GM12865 (cell line): ENCODE data around the gene DOCK1.

Experiments
- DNase-seq: peaks from one replicate; pipeline ENCODE4 v3.0.0; 2010; ENCODE audit warnings: low read depth
- H3K4me3 ChIP-seq: 2 replicates; pipeline ENCODE4 v1.5.1; 2011; ENCODE audit warnings: mild to moderate bottlenecking, low read depth, low read length, control low read depth
- CTCF ChIP-seq: IDR thresholded peaks from 2 replicates; pipeline ENCODE4 v1.5.1; 2011; ENCODE audit warnings: low read length, control low read depth, low read depth, inconsistent platforms; ENCODE audit not compliant: insufficient read depth; ENCODE audit errors: missing control alignments

DOCK1 gene

GRCh38 chr10:127090138-127090537 lies 184.9 kb downstream of the DOCK1 start:
- DNase-seq: no peak
- TF ChIP-seq CTCF: no peak
- H3K4me3 ChIP-seq: no peak overlapping the region

DNA sequence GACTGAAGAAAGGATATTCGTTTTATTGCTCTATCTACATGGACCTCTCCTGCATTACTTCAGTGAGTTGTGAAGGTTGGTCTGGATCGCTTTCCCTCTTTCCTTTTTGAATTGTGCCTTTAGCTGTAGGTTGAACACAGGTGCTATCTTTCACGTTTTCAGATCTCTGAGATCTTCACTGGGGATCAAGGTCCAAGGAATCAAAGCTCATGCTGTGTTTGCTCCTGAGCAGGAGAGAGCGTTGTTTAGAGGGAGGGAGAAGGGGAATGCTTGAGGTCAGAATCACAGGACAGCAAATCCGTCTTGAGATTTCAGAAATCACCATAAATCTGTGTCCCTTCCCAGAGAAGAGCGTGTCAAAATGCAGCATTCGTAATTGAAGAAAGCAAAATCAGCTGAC lies 186.1 kb downstream of the DOCK1 start:
- H3K4me3 ChIP-seq: no peak overlapping the region
- no peak for TF ChIP-seq CTCF
- DNase-seq: no peak

- TF ChIP-seq CTCF: no peak
- H3K4me3 ChIP-seq: no peak overlapping the region
- no peak for DNase-seq
Measured at GRCh38 chr10:127092916-127093315, 187.7 kb downstream of the DOCK1 start.

DNA sequence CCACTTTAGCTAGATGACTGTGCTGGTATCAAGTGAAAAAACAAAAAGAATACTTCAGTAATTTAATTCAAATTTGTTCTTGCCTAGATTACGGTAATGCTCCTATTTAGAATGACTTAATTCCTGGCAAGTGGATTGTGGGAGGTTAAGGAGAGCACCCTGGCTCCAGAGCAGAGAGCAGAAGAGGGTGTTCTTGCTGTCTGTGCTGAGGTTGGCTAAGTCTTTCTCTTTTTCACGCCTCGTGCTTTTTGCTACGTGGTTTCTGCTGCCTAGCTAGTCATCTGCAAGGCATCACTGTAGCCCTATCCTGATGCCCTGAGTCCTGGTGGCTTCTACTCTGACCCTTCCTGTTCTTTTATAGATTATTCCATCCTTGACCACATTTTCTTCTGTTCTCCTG lies 189.8 kb downstream of the DOCK1 start:
- H3K4me3 ChIP-seq: no peak overlapping the region
- TF ChIP-seq CTCF: no peak
- no peak for DNase-seq

DNA sequence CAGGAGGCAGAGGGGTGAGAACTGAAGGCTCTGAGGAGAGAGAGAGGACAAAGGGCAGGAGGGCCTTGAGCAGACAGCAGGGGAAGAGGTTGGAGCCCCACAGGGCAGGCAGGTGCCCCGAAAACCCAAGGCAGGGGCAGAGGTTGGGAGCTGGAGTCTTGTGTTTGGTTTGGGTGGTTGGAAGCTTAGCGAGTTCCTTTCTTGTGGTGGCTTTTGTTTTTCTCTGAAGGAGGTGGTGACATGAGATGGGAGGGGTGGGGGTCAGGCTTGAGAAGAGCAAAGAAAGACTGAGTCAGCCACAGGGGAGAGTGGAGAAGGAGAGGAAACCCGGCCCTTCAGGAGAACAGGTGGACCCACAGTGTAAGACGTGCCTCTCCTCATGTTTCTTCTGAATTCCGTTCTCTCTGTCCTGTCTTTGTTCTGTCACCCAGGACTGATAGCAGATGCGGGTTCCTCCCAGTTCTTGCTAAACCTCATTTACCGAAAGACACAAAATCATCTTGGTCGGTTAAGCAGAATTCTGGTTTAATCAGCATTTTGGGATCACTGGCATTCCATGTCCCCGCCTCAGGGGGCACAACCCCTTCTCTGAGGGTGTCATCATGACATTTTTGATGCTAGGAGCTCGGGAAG lies 195.9 kb downstream of the DOCK1 start:
- DNase-seq: no peak
- H3K4me3 ChIP-seq: no peak overlapping the region
- no peak for TF ChIP-seq CTCF

- no peak for TF ChIP-seq CTCF
- DNase-seq: no peak
- H3K4me3 ChIP-seq: no peak overlapping the region
Measured at GRCh38 chr10:127102176-127102575, 196.9 kb downstream of the DOCK1 start.

DNA sequence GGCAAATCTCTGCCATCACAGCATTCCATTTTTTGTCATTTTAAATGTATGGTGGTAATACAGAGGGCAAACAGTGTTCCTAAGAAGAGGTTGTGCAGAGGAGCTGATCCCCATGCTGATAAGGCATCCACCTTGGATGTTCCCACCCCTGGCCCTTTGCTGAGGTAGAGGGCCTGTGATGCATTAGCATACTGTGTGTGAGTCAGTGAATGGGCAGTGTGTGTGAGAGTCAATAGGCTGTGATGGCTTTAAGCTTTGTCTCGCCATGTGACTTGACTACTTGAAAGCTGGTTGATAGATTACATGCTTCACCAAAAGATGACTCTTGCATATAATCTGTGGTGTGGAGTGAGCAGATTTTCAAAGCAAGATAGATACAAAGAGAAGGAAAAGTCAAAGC lies 209.9 kb downstream of the DOCK1 start:
- no peak for TF ChIP-seq CTCF
- no peak for DNase-seq
- no peak overlapping the region for H3K4me3 ChIP-seq
